HepG2 (cell line): ENCODE data around the gene LRRN4CL. TPM values are rescaled to one million over a fixed set of nuclear protein-coding genes. Genes with fewer than 3 reads are reported as not detected.
"Not testable (repeated sequence)": the region's sequence is repeated elsewhere in the genome, so short reads cannot be mapped to it uniquely, and the experiment has no call there.

Experiments used
- ATAC-seq: fragments of 200-7000 bp; cut with Tn5 transposase; 3 replicates; pipeline ENCODE4 v1.9.1; 2020; ENCODE audit warnings: mild to moderate bottlenecking, moderate library complexity
- BruUV-seq: library from RNA; stranded (reverse); fragments of 400-500 nt; replicated peaks from 2 replicates; lab custom pipeline; 2021; lab: Mats Ljungman, UMichigan
- CTCF ChIA-PET: fragments of 300-600 bp; formaldehyde crosslinking; extraction: SDS; loops from one replicate; lab custom pipeline; 2021; ENCODE audit warnings: low total read pairs, inconsistent platforms, low intra/inter-chr PET ratio; lab: Yijun Ruan, JAX
- POLR2A ChIA-PET: fragments of 350-600 bp; sonication (Branson Sonifier 250); formaldehyde crosslinking; loops from one replicate; lab custom pipeline; 2020; ENCODE audit warnings: antibody characterized with exemption, inconsistent platforms; lab: Yijun Ruan, JAX
- DNase-seq: peaks from one replicate; pipeline ENCODE4 v3.0.0-alpha.2; 2015; ENCODE audit warnings: low spot score
- FAIRE-seq: peaks from 3 replicates; lab custom pipeline; 2011; peaks lifted over from hg19 to GRCh38; lab: Jason Lieb, UNC
- H2AFZ ChIP-seq: one replicate; pipeline ENCODE4 v1.6.1; 2011; ENCODE audit warnings: low read length, inconsistent platforms
- H3K27ac ChIP-seq: fragments of 300-600 bp; 3 replicates; pipeline ENCODE4 v1.8.0; 2011; ENCODE audit warnings: mixed run types, mild to moderate bottlenecking, mixed read lengths, low read length, inconsistent platforms; ENCODE audit not compliant: insufficient read depth; ENCODE audit errors: extremely low read length
- H3K27me3 ChIP-seq, 2 experiments: fragments of 200-600 bp in 1 of 2; 2 replicates in 1 of 2; 3 replicates in 1 of 2; pipeline versions ENCODE4 v1.6.0 to v1.8.0; 2011; ENCODE audit warnings: low read length in 2 of 2, mild to moderate bottlenecking in 2 of 2, moderate library complexity in 2 of 2, inconsistent platforms in 1 of 2; ENCODE audit not compliant: insufficient read depth in 2 of 2, control insufficient read depth in 1 of 2
- H3K36me3 ChIP-seq, 2 experiments: fragments of 200-600 bp in 1 of 2; replicated peaks in 1 of 2; 2 replicates in 1 of 2; 3 replicates in 1 of 2; pipeline versions ENCODE4 v1.5.1 to v1.8.0; 2011; ENCODE audit warnings: low read length in 2 of 2, inconsistent platforms in 1 of 2; ENCODE audit not compliant: insufficient read depth in 2 of 2, control insufficient read depth in 1 of 2
- H3K4me1 ChIP-seq: 2 replicates; pipeline ENCODE4 v1.5.1; 2012; ENCODE audit warnings: low read length, inconsistent platforms; ENCODE audit not compliant: insufficient read depth
- H3K4me2 ChIP-seq: 2 replicates; pipeline ENCODE4 v1.6.0; 2011; ENCODE audit warnings: low read depth, low read length, inconsistent platforms
- H3K4me3 ChIP-seq, 3 experiments: fragments of 200-600 bp in 1 of 3; sonication (generic), shearing (Covaris generic) in 1 of 3; replicated peaks in 1 of 3; 2 replicates each; pipeline ENCODE4 v1.5.1; 2011 to 2016; ENCODE audit warnings: low read length in 3 of 3, inconsistent platforms in 2 of 3, low read depth in 2 of 3, mild to moderate bottlenecking in 2 of 3, control low read depth in 1 of 3, mixed read lengths in 1 of 3; ENCODE audit not compliant: insufficient read depth in 1 of 3
- H3K79me2 ChIP-seq: one replicate; pipeline ENCODE4 v1.6.1; 2011; ENCODE audit warnings: low read length, inconsistent platforms; ENCODE audit not compliant: insufficient read depth
- H3K9ac ChIP-seq: 2 replicates; pipeline ENCODE4 v1.6.0; 2011; ENCODE audit warnings: mild to moderate bottlenecking, low read depth, low read length, inconsistent platforms; ENCODE audit not compliant: insufficient read depth
- H3K9me3 ChIP-seq: 2 replicates; pipeline ENCODE4 v1.5.1; 2012; ENCODE audit warnings: mild to moderate bottlenecking, low read length
- H4K20me1 ChIP-seq: 2 replicates; pipeline ENCODE4 v1.6.0; 2011; ENCODE audit warnings: inconsistent platforms, mild to moderate bottlenecking, low read length, moderate library complexity; ENCODE audit not compliant: insufficient read depth
- GTF2F1 ChIP-seq: fragments of 150-350 bp; IDR thresholded peaks from 2 replicates; pipeline ENCODE4 v1.6.1; 2014; ENCODE audit warnings: low read length
- MIER3 ChIP-seq: IDR thresholded peaks from 2 replicates; pipeline ENCODE4 v1.6.1; 2016; ENCODE audit warnings: missing compliant biosample characterization, borderline replicate concordance
- SMC3 ChIP-seq: IDR thresholded peaks from 2 replicates; pipeline ENCODE4 v1.6.1; 2011; ENCODE audit warnings: low read length, improper control_type of control experiment
- STAG1 ChIP-seq: sonication (generic); formaldehyde crosslinking; IDR thresholded peaks from 2 replicates; pipeline ENCODE4 v1.4.0; 2020; ENCODE audit warnings: missing genetic modification reagents
- ZC3H13 ChIP-seq: sonication (generic); formaldehyde crosslinking; IDR thresholded peaks from 2 replicates; pipeline ENCODE4 v1.8.1; 2023; ENCODE audit warnings: mild to moderate bottlenecking, missing genetic modification reagents, moderate library complexity
- ZHX2 ChIP-seq, 2 experiments: sonication (generic) in 1 of 2; formaldehyde crosslinking in 1 of 2; IDR thresholded peaks; 2 replicates each; pipeline versions ENCODE4 v1.6.1 to v1.9.0; 2014 to 2022; ENCODE audit warnings: antibody characterized with exemption in 1 of 2, borderline replicate concordance in 1 of 2, inconsistent platforms in 1 of 2, low read depth in 1 of 2, missing genetic modification reagents in 1 of 2
- ZNF234 ChIP-seq: sonication (generic); formaldehyde crosslinking; conservative IDR thresholded peaks from 2 replicates; pipeline ENCODE4 v1.5.1; 2020; ENCODE audit warnings: mild to moderate bottlenecking, missing genetic modification reagents
- ZNF724P ChIP-seq: sonication (generic); formaldehyde crosslinking; IDR thresholded peaks from 2 replicates; pipeline ENCODE4 v1.8.0; 2022; ENCODE audit warnings: missing genetic modification reagents, borderline replicate concordance
- ZNF883 ChIP-seq: sonication (generic); formaldehyde crosslinking; IDR thresholded peaks from 2 replicates; pipeline ENCODE4 v1.5.1; 2020; ENCODE audit warnings: mild to moderate bottlenecking, missing genetic modification reagents; ENCODE audit errors: not compliant biosample characterization
- WGBS: methylation state at CpG from one replicate; pipeline ENCODE4 v1.1.6; 2017; ENCODE audit warnings: low lambda C conversion rate; 5-methylcytosine and 5-hydroxymethylcytosine counted together
- in situ Hi-C: cut with HindIII; loops from 2 replicates; pipeline ENCODE4 v1.10.0; 2017; ENCODE audit warnings: low pct_unique_long_range_greater_than_20kb; ENCODE audit not compliant: extremely low pct_ligation_motif_present
- intact Hi-C: fragments of 100-400 bp; cut with micrococcal nuclease; formaldehyde crosslinking; loops from one replicate; pipeline ENCODE4 v1.10.0; 2022; ENCODE audit not compliant: unreplicated experiment
- polyA plus RNA-seq, 8 experiments: library from polyadenylated mRNA; depleted of rRNA in 3 of 8; stranded (reverse) in 7 of 8; unstranded in 1 of 8; fragments of >200 nt; fragmentation: Illumina TruSeq in 4 of 8; extraction: Trizol in 4 of 8; gene quantifications; 2 replicates each; pipeline versions ENCODE4 v1.2.1 to v1.2.3, GENCODE V29; 2011 to 2016; ENCODE audit warnings: low read depth in 4 of 8, missing spikeins in 1 of 8, mixed read lengths in 1 of 8; ENCODE audit not compliant: insufficient read depth in 1 of 8
- total RNA-seq, 5 experiments: library from RNA; depleted of rRNA; stranded (reverse); fragments of >200 nt; fragmentation: Illumina TruSeq; extraction: Trizol; gene quantifications; 2 replicates each; pipeline ENCODE4 v1.2.3, GENCODE V29; 2016; ENCODE audit warnings: low read depth in 1 of 5

The LRRN4CL gene
- total and polyA plus RNA-seq, 2 of the 13 experiments (the other 11 are each of a cell fraction or from before 2014, with no cell fraction given) = 0.11 TPM; not detected in 1

DNA sequence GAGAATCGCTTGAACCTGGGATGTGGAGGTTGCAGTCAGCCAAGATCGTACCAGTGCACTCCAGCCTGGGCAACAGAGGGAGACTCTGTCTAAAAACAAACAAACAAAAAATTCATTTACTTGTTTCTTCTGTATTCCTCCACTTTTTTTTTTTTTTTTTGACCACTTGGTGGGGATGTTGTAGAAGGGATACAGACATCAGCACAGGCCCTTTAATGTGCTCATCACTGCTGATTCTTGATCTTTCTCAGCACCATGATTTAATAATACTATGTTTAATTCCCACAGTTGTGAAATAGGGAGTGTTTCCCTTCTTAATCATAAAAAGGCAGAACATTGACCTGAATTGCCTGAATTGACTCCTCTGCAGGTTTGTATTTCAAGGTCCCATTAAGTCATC is 43.5 kb upstream of the LRRN4CL start (continued):
- TF ChIP-seq ZHX2 (IDR thresholded peaks at IDR 0.05; ENCODE audit: low read depth) (no peak), ZHX2 (CRISPR knock-in tag; IDR thresholded peaks at IDR 0.05; ENCODE audit: borderline replicate concordance) (no peak), GTF2F1 (no peak), MIER3 (no peak), ZNF883 (CRISPR knock-in tag) (no peak), SMC3 (peak; percentile 32), ZC3H13 (CRISPR knock-in tag) (no peak), STAG1 (CRISPR knock-in tag) (peak; percentile 39), ZNF724P (CRISPR knock-in tag) (no peak), ZNF234 (CRISPR knock-in tag) (no peak)
- TF ChIP-seq, all 625 proteins: peak for 3

GRCh38 chr11:62730076-62730475 is 40.7 kb upstream of the LRRN4CL start:
- H3K27me3 ChIP-seq, DNase-seq, FAIRE-seq, CTCF ChIA-PET, H3K9ac ChIP-seq, H3K27ac ChIP-seq, in situ Hi-C loops, H3K9me3 ChIP-seq, H3K36me3 ChIP-seq, ATAC-seq, BruUV-seq, H2AFZ ChIP-seq: not testable (repeated sequence)
- POLR2A ChIA-PET = interaction anchor here (0.9 to 5.7 kb wide), 5 partner anchors 24 to 129 kb away, joined by 3 to 129 read pairs (median 6); partner anchors contain the start of genes MTA2, STX5, TMEM179B and WDR74
- 95% methylated on average over 14 of the region's 14 CpGs for WGBS
- H3K79me2 ChIP-seq = peaks cover 41% of the 10 kb centered on the region
- peaks cover 17% of the 10 kb centered on the region for H4K20me1 ChIP-seq
- H3K4me1 ChIP-seq = peaks cover 18% of the 10 kb centered on the region
- H3K4me3 ChIP-seq = peak overlapping the region in 1 of 3 experiments; percentile 94; a peak in 1 of 6 replicates
- H3K4me2 ChIP-seq = peak overlapping the region; percentile 91
- intact Hi-C loops = loop anchor here (5.0 kb wide), 1 partner anchor 132 kb away; no protein-coding TSS in a partner anchor
